ENCODE results near the gene AASDHPPT.

The AASDHPPT gene

GRCh38 chr11:106077609-106078455 is at the start of gene AASDHPPT:
AASDHPPT (plus strand) TSS chr11:106077662; CDS start chr11:106077711, 49 bp downstream.
- no peak for TF ChIP-seq CTCF (IDR thresholded peaks at IDR 0.05; ENCODE audit: low read depth, low read length)
- H3K4me3 ChIP-seq (ENCODE audit: low read depth, low read length) = peak within 1 kb of the TSS; percentile 97

- TF ChIP-seq CTCF (IDR thresholded peaks at IDR 0.05; ENCODE audit: low read depth, low read length) = no peak
- H3K4me3 ChIP-seq (ENCODE audit: low read depth, low read length) = no peak overlapping the region
Measured at GRCh38 chr11:106030609-106031008, 46.9 kb upstream of the AASDHPPT start.

GRCh38 chr11:106031202-106031810 is 46.2 kb upstream of the AASDHPPT start:
- H3K4me3 ChIP-seq (ENCODE audit: low read depth, low read length) = no peak overlapping the region
- no peak for TF ChIP-seq CTCF (IDR thresholded peaks at IDR 0.05; ENCODE audit: low read depth, low read length)

DNA sequence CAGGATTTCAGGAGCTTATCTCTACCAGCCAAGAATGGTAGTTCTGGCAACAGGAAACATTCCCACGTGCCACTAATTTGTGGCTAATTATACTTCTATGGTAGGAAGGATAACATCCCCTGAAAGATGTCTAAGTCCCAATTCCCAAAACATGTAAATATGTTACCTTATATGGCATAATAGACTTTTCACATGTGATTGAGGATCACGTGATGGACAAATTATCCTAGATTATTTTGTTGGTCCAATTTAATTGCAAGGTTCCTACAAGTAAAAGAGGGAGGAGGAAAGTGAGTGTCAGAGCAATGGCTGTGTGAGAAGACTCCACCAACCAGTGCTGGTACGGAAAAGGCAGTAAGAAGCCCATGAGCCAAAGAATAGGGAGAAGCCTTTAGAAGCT is 45.5 kb upstream of the AASDHPPT start:
- no peak for TF ChIP-seq CTCF (IDR thresholded peaks at IDR 0.05; ENCODE audit: low read depth, low read length)
- H3K4me3 ChIP-seq (ENCODE audit: low read depth, low read length) = no peak overlapping the region

GRCh38 chr11:106032861-106033260 is 44.6 kb upstream of the AASDHPPT start:
- TF ChIP-seq CTCF (IDR thresholded peaks at IDR 0.05; ENCODE audit: low read depth, low read length) = no peak
- H3K4me3 ChIP-seq (ENCODE audit: low read depth, low read length) = no peak overlapping the region

- H3K4me3 ChIP-seq (ENCODE audit: low read depth, low read length) = no peak overlapping the region
- no peak for TF ChIP-seq CTCF (IDR thresholded peaks at IDR 0.05; ENCODE audit: low read depth, low read length)
Measured at GRCh38 chr11:106043540-106043939, 33.9 kb upstream of the AASDHPPT start.

DNA sequence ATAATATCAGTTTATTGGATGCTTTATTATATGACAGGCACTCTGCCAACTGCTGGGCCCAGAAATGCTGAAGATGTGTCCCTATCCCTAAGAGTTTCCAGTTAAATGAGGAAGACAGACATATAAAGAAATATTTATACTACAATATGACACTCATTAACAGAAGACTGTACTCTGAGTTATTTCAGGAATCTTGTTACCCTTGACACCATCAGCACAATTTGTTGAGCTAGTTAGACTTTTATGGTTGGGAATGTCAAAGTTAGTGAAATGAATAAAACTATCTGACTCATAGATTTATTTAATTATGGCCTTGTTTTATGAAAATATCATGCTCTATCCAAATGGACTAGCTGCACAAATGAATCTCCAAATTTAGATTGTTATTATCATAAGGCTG is 29.8 kb upstream of the AASDHPPT start:
- TF ChIP-seq CTCF (IDR thresholded peaks at IDR 0.05; ENCODE audit: low read depth, low read length) = no peak

More for the DNA sequence above, 29.8 kb upstream of the AASDHPPT start:
- H3K4me3 ChIP-seq (ENCODE audit: low read depth, low read length) = no peak overlapping the region

All from WI38 (cell line).